Prostate gland (tissue), 2 donors: ENCODE results near the gene SV2C.

Experiments
- POLR2A ChIP-seq: fragments of 450-650 bp; IDR thresholded peaks from one replicate; pipeline ENCODE4 v1.6.1; 2016; ENCODE audit warnings: antibody characterized with exemption, mild to moderate bottlenecking
- POLR2AphosphoS5 ChIP-seq: sonication (generic); formaldehyde crosslinking; IDR thresholded peaks from one replicate; pipeline ENCODE4 v1.6.1; 2017; ENCODE audit warnings: antibody characterized with exemption
- TF ChIP-seq, protein P1 (sequence below), 4 experiments: fragments of 200-600 bp in 2 of 4; fragments of 450-650 bp in 2 of 4; sonication (generic) in 2 of 4; IDR thresholded peaks; 1 replicate in 3 of 4; 2 replicates in 1 of 4; pipeline ENCODE4 v1.5.1; 2016 to 2019; ENCODE audit warnings: antibody characterized with exemption in 4 of 4, mild to moderate bottlenecking in 2 of 4, moderate library complexity in 2 of 4

DNA sequence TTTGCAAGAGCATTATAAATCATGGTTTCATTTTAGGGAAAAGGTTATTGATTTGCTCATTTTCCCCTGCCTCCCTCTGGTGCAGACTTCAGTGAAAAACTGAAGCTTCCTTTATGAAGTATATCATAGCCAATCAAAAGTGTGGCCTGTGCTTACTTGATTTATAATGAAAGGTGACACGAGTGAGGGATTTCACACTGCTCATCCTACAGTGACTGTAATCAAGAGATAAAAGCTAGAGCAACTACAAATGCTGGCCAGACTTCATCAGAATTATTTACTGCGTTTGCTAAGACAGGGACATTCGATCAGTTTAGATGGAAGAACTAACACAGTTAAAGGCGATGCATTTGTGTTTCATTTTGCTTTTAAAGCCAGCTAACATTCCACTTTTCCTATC is 151.5 kb downstream of the SV2C start:
- TF ChIP-seq POLR2A (no peak), POLR2AphosphoS5 (no peak)
- TF ChIP-seq, protein P1, sequence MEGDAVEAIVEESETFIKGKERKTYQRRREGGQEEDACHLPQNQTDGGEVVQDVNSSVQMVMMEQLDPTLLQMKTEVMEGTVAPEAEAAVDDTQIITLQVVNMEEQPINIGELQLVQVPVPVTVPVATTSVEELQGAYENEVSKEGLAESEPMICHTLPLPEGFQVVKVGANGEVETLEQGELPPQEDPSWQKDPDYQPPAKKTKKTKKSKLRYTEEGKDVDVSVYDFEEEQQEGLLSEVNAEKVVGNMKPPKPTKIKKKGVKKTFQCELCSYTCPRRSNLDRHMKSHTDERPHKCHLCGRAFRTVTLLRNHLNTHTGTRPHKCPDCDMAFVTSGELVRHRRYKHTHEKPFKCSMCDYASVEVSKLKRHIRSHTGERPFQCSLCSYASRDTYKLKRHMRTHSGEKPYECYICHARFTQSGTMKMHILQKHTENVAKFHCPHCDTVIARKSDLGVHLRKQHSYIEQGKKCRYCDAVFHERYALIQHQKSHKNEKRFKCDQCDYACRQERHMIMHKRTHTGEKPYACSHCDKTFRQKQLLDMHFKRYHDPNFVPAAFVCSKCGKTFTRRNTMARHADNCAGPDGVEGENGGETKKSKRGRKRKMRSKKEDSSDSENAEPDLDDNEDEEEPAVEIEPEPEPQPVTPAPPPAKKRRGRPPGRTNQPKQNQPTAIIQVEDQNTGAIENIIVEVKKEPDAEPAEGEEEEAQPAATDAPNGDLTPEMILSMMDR (IDR thresholded peaks at IDR 0.05): no peak
